ENCODE results near the gene P2RY10.
"Not testable (repeated sequence)": the region's sequence is repeated elsewhere in the genome, so short reads cannot be mapped to it uniquely, and the experiment has no call there.

Gene P2RY10, protein sequence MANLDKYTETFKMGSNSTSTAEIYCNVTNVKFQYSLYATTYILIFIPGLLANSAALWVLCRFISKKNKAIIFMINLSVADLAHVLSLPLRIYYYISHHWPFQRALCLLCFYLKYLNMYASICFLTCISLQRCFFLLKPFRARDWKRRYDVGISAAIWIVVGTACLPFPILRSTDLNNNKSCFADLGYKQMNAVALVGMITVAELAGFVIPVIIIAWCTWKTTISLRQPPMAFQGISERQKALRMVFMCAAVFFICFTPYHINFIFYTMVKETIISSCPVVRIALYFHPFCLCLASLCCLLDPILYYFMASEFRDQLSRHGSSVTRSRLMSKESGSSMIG

DNA sequence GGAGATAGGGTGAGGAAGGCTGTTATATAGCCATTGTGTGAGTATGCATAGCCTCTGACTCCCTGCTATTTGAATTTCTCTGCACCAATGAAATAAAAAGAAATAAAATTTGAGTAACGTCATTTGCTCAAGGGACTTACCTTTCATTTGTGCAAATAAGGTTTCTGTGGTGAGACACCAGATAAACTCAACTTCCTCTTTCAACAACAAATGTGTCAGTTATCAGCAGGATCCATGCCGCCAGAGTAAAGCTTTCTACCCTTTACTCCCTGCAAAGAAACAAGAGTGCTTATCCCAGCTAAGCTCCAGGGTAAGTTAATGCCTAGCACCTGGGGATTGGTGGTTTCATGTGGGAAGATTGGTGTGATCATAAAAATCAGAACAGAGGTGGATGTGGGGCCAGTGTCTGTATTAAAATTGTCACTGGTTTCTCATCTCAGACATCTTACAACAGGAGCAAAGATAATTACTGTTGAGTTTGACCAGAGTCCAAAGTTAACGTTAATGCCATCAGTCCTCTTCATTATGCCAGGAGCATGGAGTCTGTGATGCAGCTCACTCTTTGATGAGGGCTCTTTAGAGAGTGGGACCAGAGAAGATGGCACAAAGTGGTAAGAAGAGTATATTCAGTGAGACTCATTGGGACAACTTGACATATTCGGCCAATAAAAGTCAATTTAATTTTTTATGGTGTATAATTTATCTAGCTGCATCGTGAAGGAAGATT, at the start of gene P2RY10:
Gene P2RY10, plus strand, starts transcription at position 206 of the 727 bp plus-strand sequence. CDS start 15,130 bp downstream, outside the sequence.
- DNase-seq, result no peak

DNA sequence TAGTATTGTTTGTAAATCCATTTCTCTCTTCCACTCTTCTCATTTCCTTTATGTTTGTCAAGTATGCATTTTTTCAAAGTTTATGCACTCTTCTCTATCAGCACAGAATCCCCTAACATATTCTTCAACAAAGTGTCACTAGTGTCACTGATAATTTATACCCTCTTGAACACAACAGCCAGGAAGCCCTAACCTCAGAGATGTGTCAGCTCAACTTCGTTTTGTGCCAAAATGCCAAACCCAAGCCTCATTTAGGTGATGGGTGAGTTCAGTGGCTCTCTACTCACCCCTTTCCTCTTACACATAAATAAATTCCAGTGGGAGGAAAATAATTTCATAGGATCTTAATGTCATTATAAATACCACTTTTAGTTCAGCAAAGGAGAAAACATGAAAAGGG, 22.4 kb upstream of the P2RY10 start:
- no peak for DNase-seq

DNA sequence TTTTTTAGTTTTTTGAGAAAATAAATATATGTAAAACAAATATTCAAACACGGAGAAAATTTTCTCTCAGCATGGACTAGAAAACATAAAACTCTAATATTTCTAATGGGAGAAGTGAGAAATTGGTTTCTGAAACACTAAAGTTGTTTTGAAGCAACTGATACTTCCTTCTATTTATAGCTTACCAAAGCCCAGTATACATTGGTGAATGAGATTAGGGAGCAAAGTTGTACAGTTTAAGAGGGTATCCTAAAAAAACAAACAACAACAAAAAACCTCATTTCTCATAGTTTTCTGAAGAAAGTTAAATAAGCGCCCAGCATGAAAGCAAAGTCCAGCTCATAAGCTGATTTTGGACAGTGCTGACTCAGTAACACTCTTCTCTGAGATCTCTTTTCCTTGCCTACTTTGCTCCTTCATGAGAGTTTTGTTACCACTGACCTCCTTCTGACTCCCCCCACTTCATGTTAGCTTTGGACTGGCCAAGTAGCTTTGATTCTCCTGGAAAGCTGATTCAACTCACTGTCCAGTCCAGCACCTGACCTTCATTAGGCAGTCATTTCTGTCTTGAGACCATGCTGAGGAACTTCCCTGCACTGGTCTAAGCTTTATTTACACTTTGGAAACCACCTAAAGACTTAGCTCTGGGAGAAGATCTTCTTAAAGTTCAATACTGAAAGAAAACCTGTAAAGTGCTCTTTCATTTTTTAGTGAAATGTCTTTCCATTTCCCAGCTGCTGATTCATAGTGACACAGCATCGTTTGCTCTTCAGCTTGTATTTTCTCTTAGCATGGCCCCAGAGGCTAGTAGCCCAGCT, 21.8 kb upstream of the P2RY10 start:
- no peak for DNase-seq

GRCh38 chrX:78931814-78932213, 13.4 kb upstream of the P2RY10 start:
- no peak for DNase-seq

DNA sequence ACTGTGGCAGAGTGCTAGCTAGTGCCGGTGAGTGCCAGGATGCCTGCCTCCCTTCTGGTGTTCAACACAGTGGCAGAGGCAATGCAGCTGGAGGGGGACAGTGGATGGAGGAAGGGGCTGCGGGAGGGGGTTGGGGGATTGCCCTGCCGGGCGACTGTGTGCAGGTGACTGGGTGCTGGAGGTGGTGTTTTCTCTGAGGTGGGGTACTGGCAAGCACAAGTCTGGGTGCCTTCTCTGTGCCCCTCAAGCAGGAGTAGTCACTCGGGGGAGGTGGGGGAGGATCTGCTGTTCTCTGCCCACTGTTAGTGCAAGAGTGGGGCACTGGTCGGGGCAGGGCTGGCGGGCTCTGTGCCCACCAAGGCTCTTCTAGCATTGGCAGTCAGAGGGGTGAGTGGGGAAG, 10.3 kb upstream of the P2RY10 start:
- no peak for DNase-seq

DNA sequence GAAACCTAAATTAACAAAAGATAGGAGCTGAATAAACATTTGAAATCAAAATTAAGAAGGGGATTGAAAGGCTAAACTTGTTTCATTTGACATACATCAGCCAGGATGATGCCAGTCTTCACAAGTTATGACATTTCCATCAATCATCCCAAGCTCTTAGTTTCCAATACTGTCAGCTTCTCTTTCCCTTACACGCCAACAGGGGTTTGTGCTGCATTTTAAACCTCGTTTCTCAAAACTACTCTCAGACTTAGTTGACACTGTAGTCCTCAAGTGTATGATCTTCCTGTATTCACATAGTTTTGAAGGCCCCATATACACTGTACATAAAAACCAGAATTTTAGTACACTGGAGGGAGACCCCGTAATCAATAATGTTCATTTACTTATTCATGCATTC, 840 bp upstream of the P2RY10 start:
- DNase-seq, result no peak

DNA sequence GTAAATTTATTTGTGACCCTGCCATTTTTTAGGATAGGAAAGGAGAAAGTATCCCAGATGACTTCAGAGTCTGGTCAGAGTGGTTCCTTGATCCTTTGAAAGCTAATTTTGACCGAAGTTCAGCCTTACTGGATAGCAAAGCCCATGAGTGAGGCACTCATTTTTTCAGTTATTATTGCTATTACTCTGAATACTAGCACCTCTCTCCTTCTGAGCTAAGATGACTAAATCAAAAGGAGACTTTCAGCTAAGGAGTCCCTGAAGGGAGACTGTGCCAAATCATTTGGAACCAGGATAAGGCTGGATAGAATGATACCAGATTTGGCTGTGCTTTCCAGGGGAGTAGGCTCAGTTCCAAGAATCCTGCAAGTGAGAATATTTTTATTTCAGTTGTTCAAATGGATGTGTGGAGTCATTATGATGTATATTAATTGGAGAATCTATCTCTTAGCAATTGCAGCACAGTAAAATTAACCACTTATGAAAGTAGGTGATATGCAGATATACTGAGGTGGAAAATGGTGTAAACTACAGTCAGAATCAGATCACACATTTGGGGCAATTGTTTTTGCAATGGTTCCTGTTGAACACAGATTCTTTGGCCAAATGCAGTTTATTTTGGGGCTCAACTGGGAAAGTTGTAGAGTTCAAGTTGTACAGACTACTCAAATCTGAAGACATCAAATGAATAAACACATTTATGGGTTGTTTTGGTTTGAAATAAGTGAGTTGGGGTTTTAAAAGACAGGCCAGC, 1.2 kb downstream of the P2RY10 start:
- DNase-seq, result no peak

DNA sequence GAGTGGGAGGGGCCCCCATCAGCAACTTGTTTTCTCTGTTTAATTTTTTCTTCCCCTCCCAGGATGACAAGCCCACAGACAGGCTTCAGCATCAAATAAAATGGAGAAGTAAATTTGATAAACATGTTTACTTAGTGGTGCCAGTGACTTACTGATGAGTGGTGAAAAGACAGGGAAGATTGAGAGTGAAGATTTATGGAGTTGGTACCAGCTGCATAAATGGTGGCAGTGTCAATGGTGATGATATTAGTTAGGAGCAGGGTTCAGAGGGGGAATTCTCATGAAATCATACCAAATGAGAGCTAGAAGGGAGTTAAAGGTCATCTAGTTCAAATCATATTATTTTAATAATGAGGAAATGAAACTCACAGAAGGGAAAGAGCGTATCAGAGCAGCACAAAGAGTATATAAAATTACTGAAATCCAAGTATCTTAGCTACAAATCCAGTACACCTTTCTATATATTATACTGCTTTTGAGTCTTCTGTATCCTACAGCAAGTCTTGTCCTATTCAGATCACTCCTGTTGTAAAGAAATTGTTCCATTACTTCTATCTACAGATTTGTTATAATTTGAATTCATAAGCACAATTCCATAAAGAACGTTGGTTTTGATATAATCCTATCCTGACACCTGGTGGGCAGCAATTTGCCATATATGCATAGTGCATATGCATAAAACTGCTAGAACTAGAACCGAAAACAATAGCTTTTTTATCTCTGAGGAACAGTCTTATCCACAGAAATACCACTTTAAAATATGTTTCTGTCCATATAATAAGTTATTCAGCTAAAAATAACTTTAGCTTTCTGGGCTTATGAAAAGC, 5.0 kb downstream of the P2RY10 start:
- DNase-seq, result no peak

DNA sequence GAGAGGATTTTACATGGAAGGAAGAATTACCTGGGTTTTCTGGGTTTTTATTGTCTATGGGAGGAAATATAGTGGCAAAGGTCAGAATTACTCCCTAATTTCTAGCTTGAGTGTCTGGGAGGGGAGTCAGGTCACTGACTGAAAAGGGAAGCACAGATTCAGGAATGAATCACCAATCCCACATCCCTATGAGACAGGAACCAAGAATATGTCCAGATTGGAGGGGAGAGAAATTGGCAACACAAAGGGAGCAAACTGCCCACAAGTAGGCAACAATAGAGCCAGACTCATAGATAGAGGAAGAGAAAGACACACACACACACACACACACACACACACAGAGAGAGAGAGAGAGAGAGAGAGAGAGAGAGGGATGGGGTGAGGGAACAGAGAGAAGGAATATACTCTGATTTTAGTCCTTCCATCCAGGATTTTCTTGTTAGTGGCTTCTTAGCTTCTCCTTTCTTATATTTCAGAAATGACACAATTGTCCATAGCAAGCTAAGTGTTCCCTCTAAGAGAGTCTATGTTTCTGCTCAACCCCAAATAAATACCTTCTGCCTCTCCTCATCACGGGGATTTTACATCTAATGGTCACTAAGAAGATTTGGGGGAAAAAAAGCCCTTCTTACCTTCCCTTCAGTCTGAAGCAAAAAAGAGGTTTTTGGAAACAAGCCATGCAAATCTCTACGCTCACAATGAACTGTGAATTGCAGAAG, 12.0 kb downstream of the P2RY10 start:
- no peak for DNase-seq

- DNase-seq, result no peak
Observed at GRCh38 chrX:78957768-78958130, 12.6 kb downstream of the P2RY10 start.

GRCh38 chrX:78958419-78959116, 13.4 kb downstream of the P2RY10 start:
- no peak for DNase-seq

DNA sequence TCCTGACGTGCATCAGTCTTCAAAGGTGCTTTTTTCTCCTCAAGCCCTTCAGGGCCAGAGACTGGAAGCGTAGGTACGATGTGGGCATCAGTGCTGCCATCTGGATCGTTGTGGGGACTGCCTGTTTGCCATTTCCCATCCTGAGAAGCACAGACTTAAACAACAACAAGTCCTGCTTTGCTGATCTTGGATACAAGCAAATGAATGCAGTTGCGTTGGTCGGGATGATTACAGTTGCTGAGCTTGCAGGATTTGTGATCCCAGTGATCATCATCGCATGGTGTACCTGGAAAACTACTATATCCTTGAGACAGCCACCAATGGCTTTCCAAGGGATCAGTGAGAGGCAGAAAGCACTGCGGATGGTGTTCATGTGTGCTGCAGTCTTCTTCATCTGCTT, 15.7 kb downstream of the P2RY10 start:
- DNase-seq, result no peak

DNA sequence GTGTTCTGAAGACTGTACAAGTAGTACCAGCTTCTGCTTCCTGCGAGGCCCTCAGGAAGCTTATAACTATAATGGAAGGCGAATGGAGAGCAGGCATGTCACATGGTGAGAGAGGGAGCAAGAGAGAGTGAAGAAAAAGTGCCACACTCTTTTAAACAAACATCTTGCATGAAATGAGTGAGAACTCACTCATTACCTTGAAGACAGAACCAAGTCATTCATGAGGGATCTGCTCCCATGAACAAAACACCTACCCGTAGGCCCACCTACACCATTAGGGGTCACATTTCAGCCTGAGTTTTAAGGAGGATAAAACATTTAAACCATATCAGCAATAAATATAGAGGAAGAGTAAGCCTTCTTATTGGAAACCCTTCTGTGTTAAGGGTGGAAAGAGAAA, 19.4 kb downstream of the P2RY10 start:
- DNase-seq, result no peak

GRCh38 chrX:78979789-78980464, 34.7 kb downstream of the P2RY10 start:
- DNase-seq, result no peak

DNA sequence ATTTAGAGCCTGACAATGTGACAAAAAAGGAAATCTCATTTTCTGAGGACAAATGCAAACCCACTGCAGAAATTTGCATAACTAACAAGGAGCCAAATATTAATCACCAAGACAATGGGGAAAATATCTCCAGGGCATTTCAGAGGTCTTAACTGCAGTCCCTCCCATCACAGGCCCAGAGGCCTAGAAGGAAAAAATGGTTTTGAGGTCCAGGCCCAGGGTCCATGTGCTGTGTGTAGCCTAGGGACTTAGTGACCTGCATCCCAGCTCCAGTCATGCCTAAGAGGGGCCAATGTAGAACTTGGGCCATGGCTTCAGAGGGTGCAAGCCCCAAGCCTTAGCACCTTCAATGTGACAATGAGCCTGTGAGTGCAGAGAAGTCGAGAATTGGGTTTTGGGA, 44.2 kb downstream of the P2RY10 start:
- no peak for DNase-seq

DNA sequence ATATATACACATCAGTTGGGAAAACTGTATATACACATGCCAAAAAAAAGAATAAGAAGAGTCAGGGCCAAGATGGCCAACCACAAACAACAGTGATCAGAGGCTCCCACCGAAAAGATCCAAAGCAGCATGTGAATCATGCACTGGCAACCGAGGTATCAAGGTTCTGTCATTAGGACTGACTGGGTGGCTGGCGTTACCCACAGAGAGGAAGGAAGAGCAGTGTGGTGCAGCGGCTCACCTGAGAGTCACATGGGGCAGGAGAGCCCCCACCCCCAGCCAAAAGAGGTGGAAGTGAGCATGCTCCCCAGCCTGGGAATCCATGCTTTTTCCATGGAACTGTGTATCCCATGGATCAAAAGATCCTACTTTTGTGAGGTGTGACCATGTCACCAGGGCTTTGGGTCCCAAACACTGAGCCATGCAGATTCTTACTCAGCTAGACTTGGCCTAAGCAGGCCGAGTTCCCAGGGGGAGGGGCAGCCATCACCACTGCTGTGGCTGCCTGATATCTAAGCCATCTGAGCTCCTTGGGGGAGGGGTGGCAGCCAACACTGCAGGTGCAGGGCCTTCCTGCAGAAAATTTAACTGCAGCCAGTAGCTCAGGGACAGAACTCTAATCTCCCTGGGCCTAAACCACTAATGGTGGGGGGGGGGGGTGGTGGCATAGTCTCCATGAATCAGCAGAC, 52.8 kb downstream of the P2RY10 start:
- DNase-seq, result no peak

DNA sequence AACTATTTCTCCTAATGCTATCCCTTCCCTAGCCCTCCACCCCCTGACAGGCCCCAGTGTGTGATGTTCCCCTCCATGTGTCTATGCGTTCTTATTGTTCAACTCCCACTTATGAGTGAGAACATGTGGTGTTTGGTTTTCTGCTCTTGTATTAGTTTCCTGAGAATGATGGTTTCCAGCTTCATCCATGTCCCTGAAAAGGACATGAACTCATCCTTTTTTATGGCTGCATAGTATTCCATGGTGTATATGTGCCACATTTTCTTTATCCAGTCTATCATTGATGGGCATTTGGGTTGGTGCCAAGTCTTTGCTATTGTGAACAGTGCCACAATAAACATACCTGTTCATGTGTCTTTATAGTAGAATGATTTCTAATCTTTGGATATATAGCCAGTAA, 62.3 kb downstream of the P2RY10 start:
- DNase-seq, result not testable (repeated sequence)

Data from NCI-H82 (cell line).